ENCODE measurements around the gene DPM2. TPM values are rescaled to one million over a fixed set of nuclear protein-coding genes. Genes with fewer than 3 reads are reported as not detected.

The DPM2 gene
- total RNA-seq, 1 donor, result 10.1 TPM

GRCh38 chr9:127949827-127950512, 12.3 kb upstream of the DPM2 start:
- peaks cover 3% of the 10 kb centered on the region for H3K36me3 ChIP-seq (ENCODE audit: insufficient read depth, low read length)
- DNase-seq (ENCODE audit: insufficient read length, low spot score, missing footprints), result no peak
- peaks cover 70% of the 10 kb centered on the region for H3K79me2 ChIP-seq (ENCODE audit: insufficient read depth, low read length)
- H3K4me3 ChIP-seq (ENCODE audit: insufficient read depth, low read length), result no peak overlapping the region
- no peaks in the 10 kb centered on the region for H3K27me3 ChIP-seq (ENCODE audit: insufficient read depth, low read length)
- no peak overlapping the region for H2AFZ ChIP-seq (ENCODE audit: low read length)
- H3K9me3 ChIP-seq (ENCODE audit: low read depth, low read length), result no peaks in the 10 kb centered on the region
- no peak overlapping the region for H3K27ac ChIP-seq (ENCODE audit: low read depth, low read length)
- H3K4me1 ChIP-seq (ENCODE audit: insufficient read depth, low read length), result no peaks in the 10 kb centered on the region
- peaks cover 30% of the 10 kb centered on the region for H4K20me1 ChIP-seq (ENCODE audit: insufficient read depth, low read length)
- TF ChIP-seq CTCF (IDR thresholded peaks at IDR 0.05; ENCODE audit: extremely low read depth, low read depth, low read length), result no peak
- no peak overlapping the region for H3K4me2 ChIP-seq (ENCODE audit: insufficient read depth, low read length)

- Histone ChIP-seq H3K27me3 (ENCODE audit: insufficient read depth, low read length) (no peaks in the 10 kb centered on the region), H2AFZ (ENCODE audit: low read length) (no peak overlapping the region), H3K27ac (ENCODE audit: low read depth, low read length) (no peak overlapping the region), H3K79me2 (ENCODE audit: insufficient read depth, low read length) (peaks cover 56% of the 10 kb centered on the region), H3K4me3 (ENCODE audit: insufficient read depth, low read length) (no peak overlapping the region), H3K4me1 (ENCODE audit: insufficient read depth, low read length) (no peaks in the 10 kb centered on the region), H4K20me1 (ENCODE audit: insufficient read depth, low read length) (peaks cover 23% of the 10 kb centered on the region), H3K36me3 (ENCODE audit: insufficient read depth, low read length) (peaks cover 11% of the 10 kb centered on the region), H3K4me2 (ENCODE audit: insufficient read depth, low read length) (no peak overlapping the region), H3K9me3 (ENCODE audit: low read depth, low read length) (no peaks in the 10 kb centered on the region)
- DNase-seq (ENCODE audit: insufficient read length, low spot score, missing footprints), result no peak
- TF ChIP-seq CTCF (IDR thresholded peaks at IDR 0.05; ENCODE audit: extremely low read depth, low read depth, low read length), result no peak
Observed at GRCh38 chr9:127947841-127948710, 10.4 kb upstream of the DPM2 start.

GRCh38 chr9:127946728-127947127, 9.1 kb upstream of the DPM2 start:
- Histone ChIP-seq H3K27me3 (ENCODE audit: insufficient read depth, low read length) (no peaks in the 10 kb centered on the region), H3K36me3 (ENCODE audit: insufficient read depth, low read length) (peaks cover 24% of the 10 kb centered on the region), H3K4me1 (ENCODE audit: insufficient read depth, low read length) (peaks cover 3% of the 10 kb centered on the region), H3K4me3 (ENCODE audit: insufficient read depth, low read length) (no peak overlapping the region), H3K79me2 (ENCODE audit: insufficient read depth, low read length) (peaks cover 43% of the 10 kb centered on the region), H4K20me1 (ENCODE audit: insufficient read depth, low read length) (peaks cover 20% of the 10 kb centered on the region), H3K27ac (ENCODE audit: low read depth, low read length) (no peak overlapping the region), H3K4me2 (ENCODE audit: insufficient read depth, low read length) (no peak overlapping the region), H3K9me3 (ENCODE audit: low read depth, low read length) (no peaks in the 10 kb centered on the region), H2AFZ (ENCODE audit: low read length) (no peak overlapping the region)
- no peak for TF ChIP-seq CTCF (IDR thresholded peaks at IDR 0.05; ENCODE audit: extremely low read depth, low read depth, low read length)
- DNase-seq (ENCODE audit: insufficient read length, low spot score, missing footprints), result no peak

GRCh38 chr9:127945942-127946341, 8.3 kb upstream of the DPM2 start:
- H3K4me1 ChIP-seq (ENCODE audit: insufficient read depth, low read length), result peaks cover 3% of the 10 kb centered on the region
- H3K27me3 ChIP-seq (ENCODE audit: insufficient read depth, low read length), result no peaks in the 10 kb centered on the region
- TF ChIP-seq CTCF (IDR thresholded peaks at IDR 0.05; ENCODE audit: extremely low read depth, low read depth, low read length), result no peak
- H3K79me2 ChIP-seq (ENCODE audit: insufficient read depth, low read length), result peaks cover 39% of the 10 kb centered on the region
- H2AFZ ChIP-seq (ENCODE audit: low read length), result no peak overlapping the region
- H3K27ac ChIP-seq (ENCODE audit: low read depth, low read length), result no peak overlapping the region
- H3K4me2 ChIP-seq (ENCODE audit: insufficient read depth, low read length), result no peak overlapping the region
- H3K36me3 ChIP-seq (ENCODE audit: insufficient read depth, low read length), result peaks cover 25% of the 10 kb centered on the region
- no peak for DNase-seq (ENCODE audit: insufficient read length, low spot score, missing footprints)
- H4K20me1 ChIP-seq (ENCODE audit: insufficient read depth, low read length), result peaks cover 19% of the 10 kb centered on the region
- no peak overlapping the region for H3K4me3 ChIP-seq (ENCODE audit: insufficient read depth, low read length)
- H3K9me3 ChIP-seq (ENCODE audit: low read depth, low read length), result no peaks in the 10 kb centered on the region

All from osteoblast (primary cell).